A549 (cell line): Measurements from ENCODE around the gene SCAMP2. TPM values are rescaled to one million over a fixed set of nuclear protein-coding genes. Genes with fewer than 3 reads are reported as not detected.

ENCODE experiments used
- ATAC-seq, 2 experiments: fragments of 200-7000 bp in 1 of 2; fragments of >200 bp in 1 of 2; cut with Nextera tagmentation in 1 of 2; cut with Tn5 transposase in 1 of 2; 3 replicates each; pipeline versions ENCODE4 v1.8.0 to v1.9.1; 2018 to 2020; ENCODE audit warnings: mild to moderate bottlenecking in 1 of 2, moderate library complexity in 1 of 2
- CTCF ChIA-PET: fragments of 300-600 bp; sonication (Branson Sonifier 250); formaldehyde crosslinking; extraction: SDS; loops from one replicate; lab custom pipeline; 2021; ENCODE audit warnings: antibody characterized with exemption, inconsistent platforms; lab: Yijun Ruan, JAX
- POLR2A ChIA-PET: fragments of 350-600 bp; formaldehyde crosslinking; extraction: SDS; loops from one replicate; lab custom pipeline; 2021; ENCODE audit warnings: antibody characterized with exemption, inconsistent platforms; lab: Yijun Ruan, JAX
- DNase-seq, 2 experiments: peaks; one replicate each; pipeline versions ENCODE4 v3.0.0 to v3.0.0-alpha.2; 2011 to 2016; ENCODE audit warnings: low read depth in 1 of 2, low spot score in 1 of 2
- FAIRE-seq: peaks from 2 replicates; lab custom pipeline; 2011; peaks lifted over from hg19 to GRCh38; lab: Jason Lieb, UNC
- H3K27ac ChIP-seq, 2 experiments: fragments of >200 bp; sonication (Bioruptor Twin); formaldehyde crosslinking; 3 replicates each; pipeline ENCODE4 v1.5.1; 2016 to 2017
- H3K4me1 ChIP-seq: fragments of >200 bp; sonication (Bioruptor Twin); formaldehyde crosslinking; 3 replicates; pipeline ENCODE4 v1.6.1; 2016
- H3K4me2 ChIP-seq: fragments of >200 bp; sonication (Bioruptor Twin); formaldehyde crosslinking; 3 replicates; pipeline ENCODE4 v1.6.1; 2016
- H3K4me3 ChIP-seq: fragments of >200 bp; sonication (Bioruptor Twin); formaldehyde crosslinking; 3 replicates; pipeline ENCODE4 v1.5.1; 2016
- H3K9me3 ChIP-seq: fragments of >200 bp; sonication (Bioruptor Twin); formaldehyde crosslinking; 3 replicates; pipeline ENCODE4 v1.6.1; 2016
- CBX8 ChIP-seq: fragments of 200-600 bp; sonication (generic); IDR thresholded peaks from 2 replicates; pipeline ENCODE4 v1.6.1; 2016
- CEBPB ChIP-seq, 2 experiments: fragments of >200 bp in 1 of 2; sonication (Bioruptor Twin) in 1 of 2; formaldehyde crosslinking in 1 of 2; IDR thresholded peaks; 2 replicates each; pipeline ENCODE4 v1.6.1; 2012 to 2016
- CHD2 ChIP-seq: fragments of 150-350 bp; IDR thresholded peaks from 2 replicates; pipeline ENCODE4 v1.6.1; 2014; ENCODE audit warnings: low read length; ENCODE audit not compliant: partially characterized antibody
- CHD4 ChIP-seq: fragments of 200-600 bp; sonication (generic); IDR thresholded peaks from 2 replicates; pipeline ENCODE4 v1.6.1; 2016; ENCODE audit warnings: antibody characterized with exemption, mild to moderate bottlenecking, borderline replicate concordance
- EP300 ChIP-seq, 2 experiments: fragments of >200 bp; sonication (Bioruptor Twin); formaldehyde crosslinking; IDR thresholded peaks; 2 replicates in 1 of 2; 3 replicates in 1 of 2; pipeline ENCODE4 v1.6.1; 2016 to 2017
- FOXS1 ChIP-seq: fragments of 250-450 bp; sonication (Bioruptor Pico); IDR thresholded peaks from 2 replicates; pipeline ENCODE4 v1.5.0; 2020; ENCODE audit warnings: mild to moderate bottlenecking, moderate library complexity
- GATA3 ChIP-seq: IDR thresholded peaks from 2 replicates; pipeline ENCODE4 v1.6.1; 2012; ENCODE audit warnings: borderline replicate concordance
- HDAC2 ChIP-seq: fragments of 200-600 bp; sonication (generic); IDR thresholded peaks from 2 replicates; pipeline ENCODE4 v1.6.1; 2016
- HEYL ChIP-seq: fragments of 250-450 bp; sonication (Bioruptor Pico); IDR thresholded peaks from 2 replicates; pipeline ENCODE4 v1.8.0; 2021; ENCODE audit warnings: mild to moderate bottlenecking, moderate library complexity
- HOXA7 ChIP-seq: fragments of 250-450 bp; sonication (Bioruptor Pico); IDR thresholded peaks from 2 replicates; pipeline ENCODE4 v1.5.0; 2020; ENCODE audit warnings: mild to moderate bottlenecking, moderate library complexity
- JUNB ChIP-seq: fragments of >200 bp; sonication (Bioruptor Twin); formaldehyde crosslinking; IDR thresholded peaks from 2 replicates; pipeline ENCODE4 v1.6.1; 2016
- MYC ChIP-seq: IDR thresholded peaks from 2 replicates; pipeline ENCODE4 v1.6.1; 2012; ENCODE audit warnings: mild to moderate bottlenecking, inconsistent platforms, low read length, improper control_type of control experiment, borderline replicate concordance
- NR3C1 ChIP-seq: fragments of >200 bp; sonication (Bioruptor Twin); formaldehyde crosslinking; IDR thresholded peaks from 3 replicates; pipeline ENCODE4 v1.6.1; 2017
- PHF8 ChIP-seq: fragments of 200-600 bp; sonication (generic); IDR thresholded peaks from 2 replicates; pipeline ENCODE4 v1.6.1; 2016; ENCODE audit warnings: low read depth, mild to moderate bottlenecking, antibody characterized with exemption, moderate library complexity, borderline replicate concordance
- POLR2AphosphoS2 ChIP-seq: conservative IDR thresholded peaks from 2 replicates; pipeline ENCODE4 v1.6.1; 2012; ENCODE audit warnings: low read length, improper control_type of control experiment, inconsistent platforms
- RAD21 ChIP-seq, 2 experiments: fragments of >200 bp in 1 of 2; sonication (Bioruptor Twin) in 1 of 2; formaldehyde crosslinking in 1 of 2; IDR thresholded peaks in 1 of 2; conservative IDR thresholded peaks in 1 of 2; 2 replicates in 1 of 2; 3 replicates in 1 of 2; pipeline ENCODE4 v1.6.1; 2012 to 2018; ENCODE audit warnings: inconsistent platforms in 1 of 2
- RFX5 ChIP-seq: fragments of 450-650 bp; IDR thresholded peaks from 2 replicates; pipeline ENCODE4 v1.7.1; 2014; ENCODE audit warnings: antibody characterized with exemption, mild to moderate bottlenecking, moderate library complexity
- SMC3 ChIP-seq: fragments of >200 bp; sonication (Bioruptor Twin); formaldehyde crosslinking; IDR thresholded peaks from 3 replicates; pipeline ENCODE4 v1.6.1; 2018; ENCODE audit warnings: inconsistent platforms
- TP53 ChIP-seq: fragments of 250-450 bp; sonication (Bioruptor Pico); IDR thresholded peaks from 2 replicates; pipeline ENCODE4 v1.5.0; 2021; ENCODE audit warnings: mild to moderate bottlenecking, moderate library complexity
- ZC3H11A ChIP-seq: fragments of 450-650 bp; IDR thresholded peaks from 2 replicates; pipeline ENCODE4 v1.6.1; 2014; ENCODE audit warnings: antibody characterized with exemption, mild to moderate bottlenecking
- ZFP36 ChIP-seq: fragments of 450-650 bp; IDR thresholded peaks from 2 replicates; pipeline ENCODE4 v1.6.1; 2014; ENCODE audit warnings: borderline replicate concordance; ENCODE audit not compliant: partially characterized antibody
- ZSCAN20 ChIP-seq: fragments of 250-450 bp; sonication (Bioruptor Pico); IDR thresholded peaks from 2 replicates; pipeline ENCODE4 v1.8.0; 2022; ENCODE audit warnings: mild to moderate bottlenecking, moderate library complexity
- WGBS: methylation state at CpG from one replicate; pipeline ENCODE4 v1.1.6; 2017; ENCODE audit errors: missing lambda C conversion rate; 5-methylcytosine and 5-hydroxymethylcytosine counted together
- polyA plus RNA-seq, 4 experiments: library from polyadenylated mRNA; depleted of rRNA in 3 of 4; stranded (reverse); fragments of >200 nt; fragmentation: RNase III in 1 of 4; extraction: RNeasy Plus Mini Kit Qiagen cat#74134 plus additional on column Dnase treatment in 1 of 4; gene quantifications; 2 replicates in 3 of 4; 3 replicates in 1 of 4; pipeline ENCODE4 v1.2.3, GENCODE V29; 2011 to 2017
- TF ChIP-seq, protein P1 (sequence below): fragments of >200 bp; sonication (Bioruptor Twin); formaldehyde crosslinking; IDR thresholded peaks from 3 replicates; pipeline ENCODE4 v1.5.1; 2016
- TF ChIP-seq, protein P2 (sequence below): fragments of >200 bp; sonication (Bioruptor Twin); formaldehyde crosslinking; IDR thresholded peaks from 2 replicates; pipeline ENCODE4 v1.6.1; 2016
- TF ChIP-seq, protein P3 (sequence below): fragments of 200-600 bp; sonication (generic); IDR thresholded peaks from 2 replicates; pipeline ENCODE4 v1.6.1; 2016; ENCODE audit warnings: antibody characterized with exemption, mild to moderate bottlenecking, moderate library complexity

The SCAMP2 gene
- polyA plus RNA-seq, 2 of the 4 experiments (the other 2 are of a cell fraction) = 41.5 to 128 TPM

DNA sequence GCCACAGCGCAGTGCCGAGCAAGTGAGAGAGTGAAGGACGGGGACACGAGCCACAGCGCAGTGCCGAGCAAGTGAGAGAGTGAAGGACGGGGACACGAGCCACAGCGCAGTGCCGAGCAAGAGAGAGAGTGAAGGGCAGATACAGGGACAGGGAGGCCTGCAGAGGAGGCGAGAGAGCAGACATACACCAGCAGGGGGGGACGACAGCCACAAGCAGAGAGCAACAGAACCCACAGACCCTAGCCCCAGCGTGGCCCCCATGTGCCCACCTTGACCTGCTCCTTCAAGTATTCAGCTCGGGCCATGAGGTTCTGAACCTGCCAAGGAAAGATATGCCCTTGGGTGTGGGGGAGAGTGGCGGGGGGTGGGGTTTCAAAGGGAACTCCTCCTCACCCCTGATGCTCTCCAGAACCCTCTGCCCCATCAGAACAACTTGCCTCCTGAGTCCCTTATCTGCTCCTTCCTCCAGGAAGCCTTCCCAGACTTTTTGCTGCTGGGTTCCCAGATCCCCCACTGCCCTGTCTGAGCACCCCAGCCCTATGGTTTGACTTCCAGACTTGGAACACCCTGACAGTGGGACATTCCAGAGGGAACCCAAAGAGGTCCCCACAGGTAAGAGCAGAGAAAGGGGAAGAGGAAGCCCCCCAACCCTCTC, 35.6 kb downstream of the SCAMP2 start:
- ChIA-PET POLR2A (no interaction called here), CTCF (interaction anchor here (0.6 to 66.7 kb wide), 5 partner anchors 11 to 113 kb away, joined by 3 to 1908 read pairs (median 6); partner anchors contain the start of genes CPLX3, CSK and LMAN1L)
- DNase-seq (no peak), FAIRE-seq (no peak), ATAC-seq (peak in 1 of 2 experiments; percentile 10; a peak in 1 of 6 replicates)
- WGBS = 90% methylated on average over 15 of the region's 15 CpGs
- TF ChIP-seq ZFP36 (peak; percentile 45), HOXA7 (CRISPR knock-in tag) (no peak), CHD4 (no peak)
- Histone ChIP-seq H3K4me1 (peaks cover 10% of the 10 kb centered on the region), H3K4me2 (no peak overlapping the region), H3K4me3 (no peak overlapping the region), H3K27ac (no peak overlapping the region), H3K9me3 (no peaks in the 10 kb centered on the region)

DNA sequence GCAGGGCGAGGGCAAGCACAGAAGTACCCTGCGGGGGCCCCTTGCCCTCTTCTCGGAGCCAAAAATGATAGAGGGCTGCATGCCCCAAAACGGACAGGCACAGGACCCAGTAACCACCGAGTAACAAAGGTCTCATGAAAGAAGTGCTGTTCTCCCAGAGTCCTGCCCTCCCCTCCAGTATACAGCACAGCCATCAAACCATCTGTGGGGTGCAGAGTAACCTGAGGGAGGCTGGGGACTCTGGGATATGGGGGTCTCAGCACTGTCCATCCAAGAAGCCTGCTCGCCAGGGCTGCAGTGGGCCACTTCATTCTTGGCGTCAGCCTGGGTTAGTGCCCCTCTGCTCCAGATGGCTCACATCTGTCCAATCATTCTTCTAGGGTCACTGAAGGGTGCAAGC, 36.3 kb downstream of the SCAMP2 start:
- FAIRE-seq = no peak

DNA sequence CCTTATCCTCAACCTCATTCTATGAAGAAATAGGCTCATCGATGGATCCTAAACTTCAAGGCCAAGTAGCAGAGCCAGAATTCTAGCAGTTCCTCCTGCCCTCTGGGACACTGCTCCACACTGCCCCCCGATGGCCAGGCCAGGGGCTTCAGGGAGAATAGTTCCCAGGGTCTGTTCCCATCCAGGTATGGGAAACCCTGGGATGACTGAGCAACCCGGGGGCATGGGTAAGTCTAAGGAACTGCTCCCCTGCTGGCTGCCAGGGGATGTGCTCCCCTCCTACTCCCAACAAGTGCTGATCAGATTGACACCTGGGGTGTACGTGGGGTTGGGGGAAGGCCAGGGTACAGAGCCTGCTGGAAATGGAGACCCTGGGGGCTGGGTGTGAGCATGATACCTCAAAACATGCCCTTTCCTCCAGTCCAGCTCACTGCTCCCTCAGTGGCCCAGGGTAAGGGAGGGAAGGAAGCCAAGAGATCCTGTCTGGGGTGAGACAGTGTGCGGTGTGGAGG, 37.8 kb downstream of the SCAMP2 start:
- TF ChIP-seq CHD2 (peak; percentile 13), RAD21 (conservative IDR thresholded peaks at IDR 0.05 in 1 of 2, IDR thresholded peaks at IDR 0.05 in 1 of 2) (peak; percentile 48 to 57; a peak in 4 of 5 replicates), SMC3 (peak; percentile 58), HOXA7 (CRISPR knock-in tag) (no peak)
- TF ChIP-seq, protein P1, sequence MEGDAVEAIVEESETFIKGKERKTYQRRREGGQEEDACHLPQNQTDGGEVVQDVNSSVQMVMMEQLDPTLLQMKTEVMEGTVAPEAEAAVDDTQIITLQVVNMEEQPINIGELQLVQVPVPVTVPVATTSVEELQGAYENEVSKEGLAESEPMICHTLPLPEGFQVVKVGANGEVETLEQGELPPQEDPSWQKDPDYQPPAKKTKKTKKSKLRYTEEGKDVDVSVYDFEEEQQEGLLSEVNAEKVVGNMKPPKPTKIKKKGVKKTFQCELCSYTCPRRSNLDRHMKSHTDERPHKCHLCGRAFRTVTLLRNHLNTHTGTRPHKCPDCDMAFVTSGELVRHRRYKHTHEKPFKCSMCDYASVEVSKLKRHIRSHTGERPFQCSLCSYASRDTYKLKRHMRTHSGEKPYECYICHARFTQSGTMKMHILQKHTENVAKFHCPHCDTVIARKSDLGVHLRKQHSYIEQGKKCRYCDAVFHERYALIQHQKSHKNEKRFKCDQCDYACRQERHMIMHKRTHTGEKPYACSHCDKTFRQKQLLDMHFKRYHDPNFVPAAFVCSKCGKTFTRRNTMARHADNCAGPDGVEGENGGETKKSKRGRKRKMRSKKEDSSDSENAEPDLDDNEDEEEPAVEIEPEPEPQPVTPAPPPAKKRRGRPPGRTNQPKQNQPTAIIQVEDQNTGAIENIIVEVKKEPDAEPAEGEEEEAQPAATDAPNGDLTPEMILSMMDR = peak; percentile 72
- TF ChIP-seq, protein P2, sequence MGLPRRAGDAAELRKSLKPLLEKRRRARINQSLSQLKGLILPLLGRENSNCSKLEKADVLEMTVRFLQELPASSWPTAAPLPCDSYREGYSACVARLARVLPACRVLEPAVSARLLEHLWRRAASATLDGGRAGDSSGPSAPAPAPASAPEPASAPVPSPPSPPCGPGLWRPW = no peak
- FAIRE-seq = peak; percentile 28
- H3K27ac ChIP-seq = no peak overlapping the region
- ChIA-PET CTCF (interaction anchor here (0.7 to 66.7 kb wide), 4 partner anchors 9 to 115 kb away, joined by 3 to 1908 read pairs (median 10); partner anchors contain the start of genes CPLX3, CSK and LMAN1L), POLR2A (no interaction called here)
- H3K9me3 ChIP-seq = no peaks in the 10 kb centered on the region
- no peak overlapping the region for H3K4me3 ChIP-seq
- 39% methylated on average over 5 of the region's 5 CpGs for WGBS
- ATAC-seq = peak; percentile 70 to 91
- H3K4me2 ChIP-seq = no peak overlapping the region
- no peaks in the 10 kb centered on the region for H3K4me1 ChIP-seq
- peak; percentile 80 to 96 for DNase-seq

More for the DNA sequence above, 36.3 kb downstream of the SCAMP2 start:
- no peak for DNase-seq
- CTCF ChIA-PET = interaction anchor here (1.0 to 66.7 kb wide), 3 partner anchors 10 to 46 kb away, joined by 3 to 1908 read pairs (median 17); partner anchors contain the start of genes CPLX3, CSK and LMAN1L
- Histone ChIP-seq H3K4me1 (peaks cover 5% of the 10 kb centered on the region), H3K4me3 (no peak overlapping the region), H3K27ac (no peak overlapping the region), H3K9me3 (no peaks in the 10 kb centered on the region), H3K4me2 (no peak overlapping the region)
- POLR2A ChIA-PET = no interaction called here
- 89% methylated on average over 7 of the region's 7 CpGs for WGBS
- no peak for ATAC-seq
- TF ChIP-seq ZC3H11A = no peak
- no peak for TF ChIP-seq JUNB
- TF ChIP-seq RFX5 = no peak
- TF ChIP-seq SMC3 = no peak
- TF ChIP-seq EP300 (IDR thresholded peaks at IDR 0.05) = no peak
- no peak for TF ChIP-seq CBX8
- no peak for TF ChIP-seq CHD4
- TF ChIP-seq NR3C1 = no peak
- no peak for TF ChIP-seq TP53 (CRISPR knock-in tag)
- TF ChIP-seq HEYL (CRISPR knock-in tag) = no peak
- no peak for TF ChIP-seq ZSCAN20 (CRISPR knock-in tag)
- no peak for TF ChIP-seq MYC
- no peak for TF ChIP-seq HDAC2
- no peak for TF ChIP-seq FOXS1 (CRISPR knock-in tag)
- no peak for TF ChIP-seq PHF8
- TF ChIP-seq CEBPB (IDR thresholded peaks at IDR 0.05) = no peak
- TF ChIP-seq POLR2AphosphoS2 = no peak
- no peak for TF ChIP-seq GATA3
- TF ChIP-seq, protein P3, sequence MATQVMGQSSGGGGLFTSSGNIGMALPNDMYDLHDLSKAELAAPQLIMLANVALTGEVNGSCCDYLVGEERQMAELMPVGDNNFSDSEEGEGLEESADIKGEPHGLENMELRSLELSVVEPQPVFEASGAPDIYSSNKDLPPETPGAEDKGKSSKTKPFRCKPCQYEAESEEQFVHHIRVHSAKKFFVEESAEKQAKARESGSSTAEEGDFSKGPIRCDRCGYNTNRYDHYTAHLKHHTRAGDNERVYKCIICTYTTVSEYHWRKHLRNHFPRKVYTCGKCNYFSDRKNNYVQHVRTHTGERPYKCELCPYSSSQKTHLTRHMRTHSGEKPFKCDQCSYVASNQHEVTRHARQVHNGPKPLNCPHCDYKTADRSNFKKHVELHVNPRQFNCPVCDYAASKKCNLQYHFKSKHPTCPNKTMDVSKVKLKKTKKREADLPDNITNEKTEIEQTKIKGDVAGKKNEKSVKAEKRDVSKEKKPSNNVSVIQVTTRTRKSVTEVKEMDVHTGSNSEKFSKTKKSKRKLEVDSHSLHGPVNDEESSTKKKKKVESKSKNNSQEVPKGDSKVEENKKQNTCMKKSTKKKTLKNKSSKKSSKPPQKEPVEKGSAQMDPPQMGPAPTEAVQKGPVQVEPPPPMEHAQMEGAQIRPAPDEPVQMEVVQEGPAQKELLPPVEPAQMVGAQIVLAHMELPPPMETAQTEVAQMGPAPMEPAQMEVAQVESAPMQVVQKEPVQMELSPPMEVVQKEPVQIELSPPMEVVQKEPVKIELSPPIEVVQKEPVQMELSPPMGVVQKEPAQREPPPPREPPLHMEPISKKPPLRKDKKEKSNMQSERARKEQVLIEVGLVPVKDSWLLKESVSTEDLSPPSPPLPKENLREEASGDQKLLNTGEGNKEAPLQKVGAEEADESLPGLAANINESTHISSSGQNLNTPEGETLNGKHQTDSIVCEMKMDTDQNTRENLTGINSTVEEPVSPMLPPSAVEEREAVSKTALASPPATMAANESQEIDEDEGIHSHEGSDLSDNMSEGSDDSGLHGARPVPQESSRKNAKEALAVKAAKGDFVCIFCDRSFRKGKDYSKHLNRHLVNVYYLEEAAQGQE = no peak
- no peak for TF ChIP-seq CHD2
